Smooth muscle cell (in vitro differentiated cells): ENCODE results near the gene AP5M1. TPM values are rescaled to one million over a fixed set of nuclear protein-coding genes. Genes with fewer than 3 reads are reported as not detected.
A peak's percentile ranks its signal among the peaks of the same experiment; 100 is the strongest.

Experiments used
- DNase-seq: peaks from one replicate; lab custom pipeline; 2025; ENCODE audit not compliant: unreplicated experiment; lab: John Stamatoyannopoulos, UW
- H2AFZ ChIP-seq: fragments of 200-600 bp; sonication (generic); 2 replicates; pipeline ENCODE4 v1.6.0; 2016; ENCODE audit warnings: antibody characterized with exemption, low read depth, mild to moderate bottlenecking
- H3F3A ChIP-seq: fragments of 200-600 bp; sonication (generic); 2 replicates; pipeline ENCODE4 v1.6.0; 2017; ENCODE audit warnings: antibody characterized with exemption, low read depth
- H3K27ac ChIP-seq: fragments of 200-600 bp; sonication (generic); 2 replicates; pipeline ENCODE4 v1.5.1; 2016; ENCODE audit warnings: low read depth, mild to moderate bottlenecking
- H3K27me3 ChIP-seq: fragments of 200-600 bp; sonication (generic); 2 replicates; pipeline ENCODE4 v1.6.1; 2016; ENCODE audit warnings: low read depth, mild to moderate bottlenecking
- H3K36me3 ChIP-seq: fragments of 200-600 bp; sonication (generic); 2 replicates; pipeline ENCODE4 v1.5.1; 2016; ENCODE audit warnings: low read depth
- H3K4me1 ChIP-seq: fragments of 200-600 bp; sonication (generic); 2 replicates; pipeline ENCODE4 v1.5.1; 2016; ENCODE audit warnings: low read depth
- H3K4me2 ChIP-seq: fragments of 200-600 bp; sonication (generic); 2 replicates; pipeline ENCODE4 v1.6.0; 2016; ENCODE audit warnings: mild to moderate bottlenecking
- H3K4me3 ChIP-seq: fragments of 200-600 bp; sonication (generic); 2 replicates; pipeline ENCODE4 v1.5.1; 2016; ENCODE audit warnings: mild to moderate bottlenecking
- H3K79me2 ChIP-seq: fragments of 200-600 bp; sonication (generic); 2 replicates; pipeline ENCODE4 v1.6.0; 2016; ENCODE audit warnings: low read depth, mild to moderate bottlenecking
- H3K9ac ChIP-seq: fragments of 200-600 bp; sonication (generic); 2 replicates; pipeline ENCODE4 v1.6.0; 2016; ENCODE audit warnings: low read depth
- H3K9me3 ChIP-seq: fragments of 200-600 bp; sonication (generic); replicated peaks from 2 replicates; pipeline ENCODE4 v1.5.1; 2016; ENCODE audit warnings: low read depth
- H4K20me1 ChIP-seq: fragments of 200-600 bp; sonication (generic); 2 replicates; pipeline ENCODE4 v1.6.0; 2016; ENCODE audit warnings: low read depth
- WGBS: methylation state at CpG from one replicate; pipeline ENCODE4 v1.1.7; 2016; ENCODE audit warnings: low lambda C conversion rate; 5-methylcytosine and 5-hydroxymethylcytosine counted together
- polyA plus RNA-seq: library from polyadenylated mRNA; unstranded; fragments of >200 nt; fragmentation: Nextera tagmentation; extraction: Ambion mirVana; gene quantifications from 2 replicates; pipeline ENCODE4 v1.2.1, GENCODE V29; 2016
- total RNA-seq: library from RNA; depleted of rRNA; stranded (reverse); fragments of >200 nt; gene quantifications from 2 replicates; pipeline ENCODE4 v1.2.3, GENCODE V29; 2014
- TF ChIP-seq, protein P1 (sequence below): fragments of 200-600 bp; sonication (generic); IDR thresholded peaks from 2 replicates; pipeline ENCODE4 v1.5.1; 2017; ENCODE audit warnings: borderline replicate concordance, mild to moderate bottlenecking, antibody characterized with exemption; ENCODE audit not compliant: insufficient read depth, poor library complexity, severe bottlenecking

The AP5M1 gene
- total and polyA plus RNA-seq, 2 experiments from 2014 or later, result 15.7 to 21.7 TPM

DNA sequence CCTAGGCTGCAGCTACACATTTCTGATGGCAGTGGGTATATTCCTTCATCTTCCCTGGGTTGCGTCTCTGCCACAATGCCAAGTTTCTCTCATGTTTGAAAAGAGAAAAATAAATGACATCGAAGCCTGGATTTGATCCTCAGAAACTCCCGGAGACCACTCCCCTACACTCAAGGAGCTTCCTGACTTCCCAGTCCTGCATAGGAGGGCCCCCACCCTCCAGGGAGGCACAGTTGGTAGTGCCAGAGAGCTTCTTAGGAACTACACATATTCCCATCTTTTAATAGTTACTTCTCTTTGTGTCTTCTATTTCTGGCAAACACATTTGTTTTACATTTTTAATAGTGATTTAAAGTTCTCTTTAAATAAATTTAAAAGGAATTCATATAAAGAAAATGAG is 30.7 kb downstream of the AP5M1 start:
- H3K4me3 ChIP-seq, result no peak overlapping the region
- DNase-seq, result no peak
- H4K20me1 ChIP-seq, result no peaks in the 10 kb centered on the region
- H3K36me3 ChIP-seq, result no peaks in the 10 kb centered on the region
- no peaks in the 10 kb centered on the region for H3K79me2 ChIP-seq
- H3K4me1 ChIP-seq, result peaks cover 19% of the 10 kb centered on the region
- H3K27me3 ChIP-seq, result no peaks in the 10 kb centered on the region
- no peaks in the 10 kb centered on the region for H3F3A ChIP-seq
- no peak overlapping the region for H3K27ac ChIP-seq
- H3K9me3 ChIP-seq, result no peaks in the 10 kb centered on the region
- TF ChIP-seq, protein P1, sequence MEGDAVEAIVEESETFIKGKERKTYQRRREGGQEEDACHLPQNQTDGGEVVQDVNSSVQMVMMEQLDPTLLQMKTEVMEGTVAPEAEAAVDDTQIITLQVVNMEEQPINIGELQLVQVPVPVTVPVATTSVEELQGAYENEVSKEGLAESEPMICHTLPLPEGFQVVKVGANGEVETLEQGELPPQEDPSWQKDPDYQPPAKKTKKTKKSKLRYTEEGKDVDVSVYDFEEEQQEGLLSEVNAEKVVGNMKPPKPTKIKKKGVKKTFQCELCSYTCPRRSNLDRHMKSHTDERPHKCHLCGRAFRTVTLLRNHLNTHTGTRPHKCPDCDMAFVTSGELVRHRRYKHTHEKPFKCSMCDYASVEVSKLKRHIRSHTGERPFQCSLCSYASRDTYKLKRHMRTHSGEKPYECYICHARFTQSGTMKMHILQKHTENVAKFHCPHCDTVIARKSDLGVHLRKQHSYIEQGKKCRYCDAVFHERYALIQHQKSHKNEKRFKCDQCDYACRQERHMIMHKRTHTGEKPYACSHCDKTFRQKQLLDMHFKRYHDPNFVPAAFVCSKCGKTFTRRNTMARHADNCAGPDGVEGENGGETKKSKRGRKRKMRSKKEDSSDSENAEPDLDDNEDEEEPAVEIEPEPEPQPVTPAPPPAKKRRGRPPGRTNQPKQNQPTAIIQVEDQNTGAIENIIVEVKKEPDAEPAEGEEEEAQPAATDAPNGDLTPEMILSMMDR, result no peak
- WGBS, result 82% methylated on average over 3 of the region's 3 CpGs
- H2AFZ ChIP-seq, result no peak overlapping the region
- H3K9ac ChIP-seq, result no peak overlapping the region
- H3K4me2 ChIP-seq, result no peak overlapping the region

DNA sequence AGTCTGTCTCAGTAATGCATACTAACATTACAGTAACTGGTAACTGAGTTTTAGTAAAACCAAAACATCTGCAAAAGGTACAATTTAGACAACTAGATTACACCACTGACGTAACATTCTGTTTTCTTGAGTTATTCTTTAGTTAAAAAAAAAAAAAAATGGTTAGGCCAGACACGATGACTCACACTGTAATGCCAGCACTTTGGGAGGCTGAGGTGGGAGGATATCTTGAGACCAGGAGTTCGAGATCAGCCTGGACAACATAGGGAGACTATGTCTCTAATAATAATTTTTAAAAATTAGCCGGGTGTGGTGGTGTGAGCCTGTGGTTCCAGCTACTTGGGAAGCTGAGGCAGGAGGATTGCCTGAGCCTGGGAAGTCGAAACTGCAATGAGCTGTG is 34.1 kb downstream of the AP5M1 start:
- TF ChIP-seq, protein P1, result no peak
- no peak overlapping the region for H3K9ac ChIP-seq
- no peaks in the 10 kb centered on the region for H3F3A ChIP-seq
- H3K4me2 ChIP-seq, result no peak overlapping the region
- no peak overlapping the region for H2AFZ ChIP-seq
- H3K27ac ChIP-seq, result no peak overlapping the region
- 84% methylated on average over 5 of the region's 5 CpGs for WGBS
- DNase-seq, result no peak
- H3K4me1 ChIP-seq, result peaks cover 5% of the 10 kb centered on the region
- H3K27me3 ChIP-seq, result no peaks in the 10 kb centered on the region
- H3K4me3 ChIP-seq, result no peak overlapping the region
- no peaks in the 10 kb centered on the region for H4K20me1 ChIP-seq
- H3K79me2 ChIP-seq, result no peaks in the 10 kb centered on the region
- H3K36me3 ChIP-seq, result no peaks in the 10 kb centered on the region
- no peaks in the 10 kb centered on the region for H3K9me3 ChIP-seq

DNA sequence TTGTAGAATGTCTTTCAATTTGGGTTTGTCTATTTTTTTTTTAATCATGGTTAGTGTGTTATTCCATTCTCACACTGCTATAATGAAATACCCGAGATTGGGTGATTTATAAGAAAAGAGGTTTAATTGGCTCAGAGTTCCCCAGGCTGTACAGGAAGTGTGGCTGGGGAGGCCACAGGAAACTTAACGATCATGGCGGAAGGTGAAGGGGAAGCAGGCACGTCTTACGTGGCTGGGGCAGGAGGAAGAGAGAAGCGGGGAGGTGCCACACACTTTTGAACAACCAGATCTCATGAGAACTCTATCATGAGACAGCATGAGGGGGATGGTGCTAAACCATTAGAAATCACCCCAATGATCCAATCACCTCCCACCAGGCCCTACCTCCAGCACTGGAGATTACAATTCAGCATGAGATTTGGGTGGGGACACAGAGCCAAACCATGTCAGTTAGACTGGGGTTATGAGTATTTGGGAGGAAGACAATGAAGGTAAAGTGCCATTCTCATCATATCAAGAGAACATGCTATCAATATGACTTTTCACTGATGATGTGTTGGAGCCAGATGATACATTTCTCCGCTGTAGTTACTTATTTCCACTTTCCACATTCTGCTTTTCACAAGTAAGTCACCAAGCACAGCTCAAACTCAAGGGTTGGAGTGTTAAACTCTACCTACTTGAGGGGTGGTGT is 45.8 kb downstream of the AP5M1 start:
- Histone ChIP-seq H3K9me3 (no peaks in the 10 kb centered on the region), H3K4me1 (peaks cover 1% of the 10 kb centered on the region), H4K20me1 (no peaks in the 10 kb centered on the region), H3K4me2 (no peak overlapping the region), H3K36me3 (no peaks in the 10 kb centered on the region), H3K9ac (no peak overlapping the region), H2AFZ (no peak overlapping the region), H3F3A (no peaks in the 10 kb centered on the region), H3K27ac (no peak overlapping the region), H3K79me2 (no peaks in the 10 kb centered on the region), H3K27me3 (no peaks in the 10 kb centered on the region), H3K4me3 (no peak overlapping the region)
- DNase-seq, result no peak
- TF ChIP-seq, protein P1, result no peak
- WGBS, result 80% methylated on average over 7 of the region's 7 CpGs

DNA sequence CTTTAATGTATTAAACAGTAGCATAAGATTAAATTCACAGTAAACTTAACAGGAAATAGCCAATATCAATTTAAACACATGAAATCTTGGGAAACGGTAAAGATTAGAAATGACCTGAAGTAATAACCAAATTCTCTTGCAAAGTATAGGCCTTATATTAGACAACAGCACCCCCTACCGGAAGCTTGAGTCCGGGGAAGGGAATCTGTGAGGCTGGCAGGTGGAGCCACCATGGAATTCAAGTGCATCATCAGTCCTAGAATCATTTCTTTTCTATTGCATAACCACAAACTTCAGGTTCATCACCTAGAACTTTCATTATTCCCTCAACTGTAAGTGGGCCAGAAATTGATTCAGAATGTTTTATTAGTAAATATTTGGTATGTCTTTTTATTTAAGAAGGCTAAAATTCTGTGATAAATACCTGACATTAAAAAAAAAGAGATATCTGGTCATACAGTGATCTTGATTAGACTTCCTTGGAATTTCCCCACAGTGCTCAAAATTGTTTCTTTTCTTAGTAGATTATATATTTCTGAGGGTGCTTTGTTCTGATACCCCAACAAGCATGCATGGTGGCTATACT is 48.6 kb downstream of the AP5M1 start:
- no peaks in the 10 kb centered on the region for H3F3A ChIP-seq
- H4K20me1 ChIP-seq, result no peaks in the 10 kb centered on the region
- 8% methylated on average over 3 of the region's 3 CpGs for WGBS
- peak; percentile 4 for DNase-seq
- no peak overlapping the region for H3K4me2 ChIP-seq
- TF ChIP-seq, protein P1, result peak; percentile 84
- no peaks in the 10 kb centered on the region for H3K27me3 ChIP-seq
- no peak overlapping the region for H3K4me3 ChIP-seq
- no peaks in the 10 kb centered on the region for H3K36me3 ChIP-seq
- H3K9me3 ChIP-seq, result no peaks in the 10 kb centered on the region
- peaks cover 6% of the 10 kb centered on the region for H3K4me1 ChIP-seq
- no peaks in the 10 kb centered on the region for H3K79me2 ChIP-seq
- no peak overlapping the region for H2AFZ ChIP-seq
- no peak overlapping the region for H3K27ac ChIP-seq
- H3K9ac ChIP-seq, result no peak overlapping the region
